ENCODE results near the gene TBC1D16.

The TBC1D16 gene

DNA sequence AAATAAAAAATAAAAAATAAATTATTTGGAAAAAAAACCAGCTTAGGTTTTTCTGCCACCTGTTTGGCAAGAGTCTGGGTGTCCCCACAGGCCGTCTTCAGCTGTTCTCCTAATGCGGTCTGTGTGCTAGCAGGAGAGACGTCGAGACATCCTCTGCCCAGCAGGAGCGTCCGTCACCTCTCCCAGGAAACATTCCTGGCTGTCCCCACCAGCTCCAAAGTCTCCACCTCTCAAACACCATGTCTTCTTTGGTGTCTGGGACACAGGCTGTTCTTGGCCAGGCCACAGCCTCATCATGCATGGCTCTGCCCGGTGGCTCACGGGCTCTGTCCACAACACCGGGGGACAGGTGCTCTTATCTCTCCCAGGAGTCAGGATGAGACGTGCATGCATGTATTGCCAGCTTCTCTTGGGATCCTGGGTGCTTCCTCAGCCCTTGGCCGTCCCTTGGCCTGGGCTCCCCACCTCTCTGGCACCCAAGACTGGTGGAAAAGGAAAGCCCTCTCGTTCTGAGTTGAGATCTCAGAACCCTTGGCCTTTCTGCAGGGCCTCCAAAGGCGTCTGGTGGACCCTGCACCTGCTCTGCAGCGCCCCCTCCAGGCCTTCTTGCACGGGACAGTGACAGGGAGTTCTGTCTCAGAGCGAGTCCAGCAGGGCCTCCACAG, 111.6 kb downstream of the TBC1D16 start:
- peak; percentile 74 for DNase-seq

DNA sequence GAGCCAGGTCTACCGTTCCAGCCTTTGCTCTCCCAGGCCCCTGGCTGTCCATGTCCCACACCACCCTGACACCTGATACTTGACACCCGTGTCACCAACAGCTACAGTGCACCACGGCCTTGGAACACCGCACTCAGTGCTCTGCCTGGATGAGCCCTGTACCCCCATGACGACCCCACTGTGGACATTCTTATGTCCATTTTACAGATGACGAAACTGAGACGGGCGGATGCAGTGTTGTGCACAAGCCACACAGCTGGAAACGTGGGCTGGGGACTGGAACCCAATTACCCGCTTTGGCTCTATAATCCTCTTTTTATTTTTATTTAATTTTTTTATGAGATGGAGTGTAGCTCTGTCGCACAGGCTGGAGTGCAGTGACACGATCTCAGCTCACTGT, 112.9 kb downstream of the TBC1D16 start:
- DNase-seq, result no peak

DNA sequence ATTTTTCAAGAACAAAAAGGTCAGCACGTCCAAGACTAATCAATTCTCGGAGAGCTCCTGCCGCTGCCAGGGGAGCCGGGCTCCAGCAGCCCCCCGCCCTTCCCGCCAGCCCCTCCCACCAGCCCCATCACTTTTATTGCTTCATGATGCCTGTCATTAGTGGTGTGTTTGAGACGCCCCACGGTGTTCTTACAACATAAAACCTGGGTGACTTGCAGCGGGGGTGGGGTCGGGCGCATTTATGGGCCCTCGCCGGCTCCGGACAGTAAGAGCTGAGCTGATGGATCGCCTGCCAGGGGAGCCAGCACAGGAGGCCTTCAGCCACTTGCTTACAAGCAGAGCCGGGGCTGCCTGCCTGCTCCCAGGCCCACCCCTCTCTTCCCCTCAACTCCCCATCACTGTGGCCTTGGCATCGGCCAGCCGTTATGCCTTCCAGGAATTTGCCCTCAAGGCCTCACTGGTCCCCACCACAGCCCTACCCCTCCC, 113.5 kb downstream of the TBC1D16 start:
- DNase-seq, result no peak

DNA sequence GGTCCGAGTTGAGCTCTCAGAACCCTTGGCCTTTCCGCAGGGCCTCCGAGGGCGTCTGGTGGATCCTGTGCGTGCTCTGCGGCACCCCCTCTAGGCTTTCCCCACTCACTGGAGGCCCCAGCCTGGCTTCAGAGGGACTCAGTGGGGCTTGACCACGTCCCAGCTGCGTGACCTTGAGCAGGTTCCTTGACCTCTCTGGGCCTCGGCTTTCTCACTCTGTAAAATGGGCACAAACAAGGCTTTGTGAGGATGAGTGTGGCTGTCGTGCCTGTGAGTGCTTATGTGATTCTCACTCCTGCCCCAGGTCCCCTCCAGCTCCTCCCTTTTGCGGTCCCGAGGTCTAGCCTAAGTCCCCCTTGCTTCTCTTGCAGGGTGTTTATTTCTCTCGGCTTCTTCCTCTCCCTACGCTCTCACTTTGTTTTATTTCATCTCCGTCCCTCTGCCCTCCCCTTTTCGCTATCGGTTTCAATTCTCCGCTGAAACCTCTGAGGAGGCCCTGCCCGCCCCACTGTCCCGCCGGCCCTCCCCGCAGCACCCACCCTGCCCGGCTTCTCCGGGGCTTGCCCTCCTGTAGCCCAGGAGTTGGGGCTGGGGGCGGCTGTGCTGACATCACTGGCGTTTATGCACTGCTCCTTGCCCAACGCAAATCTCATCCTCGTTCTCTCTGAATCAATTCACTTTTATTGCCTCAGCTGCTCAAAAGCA, 114.1 kb downstream of the TBC1D16 start:
- no peak for DNase-seq

DNA sequence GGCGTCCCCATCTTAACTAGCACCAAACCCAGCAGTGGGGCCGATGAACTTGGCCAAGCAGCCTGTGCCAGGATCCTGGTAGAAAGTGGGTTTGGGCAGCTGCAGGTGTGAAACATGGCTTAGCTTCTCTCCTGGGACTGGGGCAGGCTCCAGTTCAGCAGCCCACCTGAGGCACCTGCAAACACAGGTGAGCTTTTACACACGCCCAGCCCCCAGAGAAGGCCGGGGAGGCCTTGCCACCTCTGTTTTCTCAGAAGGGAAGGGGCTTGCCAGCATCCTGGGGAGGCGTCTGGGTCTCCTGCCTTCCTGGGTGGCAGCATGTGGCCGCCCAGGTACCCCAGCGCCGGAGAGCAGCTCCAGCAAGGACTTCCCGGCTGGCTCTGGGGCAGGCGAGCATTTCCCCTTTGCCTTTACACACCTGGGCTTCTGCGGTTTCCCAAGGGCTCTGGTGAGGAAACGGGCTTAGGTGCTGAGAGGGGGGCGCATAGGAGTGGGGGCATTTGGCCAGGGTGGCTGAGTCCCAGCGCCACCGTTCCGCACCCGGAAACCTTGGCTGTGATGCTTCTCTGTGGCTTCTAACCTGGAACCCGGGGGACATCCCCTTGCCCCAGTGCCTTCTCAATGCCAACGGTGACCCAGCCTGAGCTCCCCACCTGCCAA, 114.8 kb downstream of the TBC1D16 start:
- no peak for DNase-seq

DNA sequence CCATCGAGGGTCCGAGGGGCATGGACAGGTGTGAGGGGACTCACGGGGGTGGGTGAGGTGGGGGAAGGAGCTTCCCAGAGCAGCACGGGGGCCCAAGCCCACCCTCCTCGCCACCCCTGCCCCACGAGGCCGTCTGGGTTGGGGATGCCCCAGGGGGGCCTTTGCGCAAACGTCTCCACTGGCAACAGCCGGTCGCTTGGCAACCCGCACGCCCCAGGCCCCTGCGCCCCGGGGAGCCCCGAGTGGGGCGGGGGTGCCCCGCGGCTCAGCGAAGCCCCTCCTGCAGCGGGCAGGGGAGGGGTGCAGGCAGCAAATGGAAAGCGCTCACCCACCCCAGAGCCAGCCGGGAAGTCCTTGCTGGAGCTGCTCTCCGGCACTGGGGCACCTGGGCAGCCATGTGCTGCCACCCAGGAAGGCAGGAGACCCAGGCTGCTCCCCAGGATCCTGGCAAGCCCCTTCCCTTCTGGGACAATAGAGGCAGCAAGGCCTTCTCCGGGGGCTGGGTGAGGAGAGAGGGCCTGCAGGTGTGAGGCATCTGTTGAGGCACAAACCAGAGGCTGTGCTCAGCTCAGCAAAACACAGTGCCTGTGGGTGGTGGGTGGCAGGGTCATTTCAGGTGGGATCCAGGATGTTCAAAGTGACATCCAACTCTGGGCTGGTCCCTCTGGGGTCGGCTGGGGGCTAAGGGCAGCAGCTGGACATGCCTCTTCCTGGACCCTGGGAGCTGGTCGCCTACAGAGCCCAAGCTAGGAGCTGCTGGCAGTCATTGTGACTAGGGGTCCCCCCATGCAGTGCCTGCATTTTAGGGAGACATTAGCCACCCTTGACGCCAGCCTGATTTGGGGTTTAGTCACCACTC, 115.6 kb downstream of the TBC1D16 start:
- no peak for DNase-seq

DNA sequence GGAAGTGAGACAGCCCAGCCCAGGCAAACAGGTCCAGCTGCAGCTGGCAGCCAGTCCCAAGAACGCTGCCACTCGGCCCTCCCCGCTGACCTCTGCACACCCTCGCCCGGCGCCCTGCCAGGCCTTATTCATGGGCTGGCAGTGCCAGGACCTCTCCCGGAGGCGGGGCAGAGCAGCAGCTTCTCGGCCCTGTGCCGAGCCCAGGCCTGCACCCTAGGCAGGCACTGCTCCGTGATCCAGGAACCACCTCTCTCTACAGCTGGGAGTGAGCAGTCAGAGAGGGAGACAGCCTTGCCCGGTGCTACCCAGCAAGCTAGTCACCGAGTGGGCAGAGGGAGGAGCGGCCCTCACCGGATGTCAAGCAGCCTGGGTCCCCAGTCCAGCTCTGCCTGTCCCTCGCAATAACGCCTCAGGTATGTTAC, 116.5 kb downstream of the TBC1D16 start:
- DNase-seq, result no peak

DNA sequence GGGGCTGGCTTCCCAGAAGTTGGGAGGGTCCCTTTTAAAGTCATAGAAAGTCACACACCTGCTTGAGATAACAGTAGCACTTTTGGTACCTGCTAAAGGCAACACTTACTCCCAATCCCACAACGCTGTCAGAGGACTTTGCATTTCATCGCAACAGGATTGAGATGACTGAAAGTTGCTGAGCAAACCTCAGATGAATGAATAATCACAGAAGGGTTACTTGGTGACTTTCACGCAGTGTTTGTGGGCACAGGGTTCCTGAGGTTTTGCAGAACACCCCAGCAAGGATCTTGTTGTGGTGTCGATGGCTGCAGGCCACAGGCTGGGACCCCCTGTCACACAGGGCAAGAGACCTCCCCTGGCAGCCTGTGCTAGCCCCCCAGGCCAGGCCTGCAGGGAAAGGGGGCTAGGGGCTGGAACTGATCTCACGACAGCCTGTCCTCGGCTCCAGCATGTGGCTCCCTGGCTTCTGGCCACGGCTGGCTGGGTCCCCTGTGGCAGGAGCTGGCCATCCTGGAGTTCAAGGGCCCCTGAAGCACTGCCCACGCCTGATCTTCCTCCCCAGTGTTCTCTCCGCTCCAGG, 117.0 kb downstream of the TBC1D16 start:
- DNase-seq, result no peak

DNA sequence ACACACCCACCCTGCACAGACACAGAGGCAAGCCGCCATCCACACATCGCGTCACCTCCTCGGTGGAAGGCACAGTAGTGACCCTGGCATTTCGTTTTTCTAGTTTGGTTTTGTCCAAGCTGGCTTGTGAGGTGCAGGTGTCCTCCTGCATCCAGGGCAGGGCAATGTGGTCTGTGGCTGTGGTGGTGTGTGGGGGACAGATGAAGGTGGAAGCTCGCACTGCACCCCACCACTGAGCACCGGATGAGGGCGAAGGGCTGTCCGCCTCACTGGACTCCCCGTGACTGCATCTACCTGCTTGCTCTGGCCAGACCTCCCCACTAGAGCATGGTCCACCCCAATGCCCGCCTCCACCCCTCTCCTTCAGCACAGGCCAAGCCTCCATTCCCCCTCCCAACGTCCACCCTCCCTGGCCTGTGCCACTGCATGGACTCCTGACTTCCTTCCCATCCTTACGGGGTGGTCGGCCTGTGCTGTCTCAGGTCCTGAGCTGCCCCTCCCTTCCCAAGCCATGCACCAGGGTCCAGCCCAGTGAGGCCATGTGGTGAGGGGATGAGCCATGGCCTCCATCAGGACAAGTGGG, 117.7 kb downstream of the TBC1D16 start:
- DNase-seq, result no peak

DNA sequence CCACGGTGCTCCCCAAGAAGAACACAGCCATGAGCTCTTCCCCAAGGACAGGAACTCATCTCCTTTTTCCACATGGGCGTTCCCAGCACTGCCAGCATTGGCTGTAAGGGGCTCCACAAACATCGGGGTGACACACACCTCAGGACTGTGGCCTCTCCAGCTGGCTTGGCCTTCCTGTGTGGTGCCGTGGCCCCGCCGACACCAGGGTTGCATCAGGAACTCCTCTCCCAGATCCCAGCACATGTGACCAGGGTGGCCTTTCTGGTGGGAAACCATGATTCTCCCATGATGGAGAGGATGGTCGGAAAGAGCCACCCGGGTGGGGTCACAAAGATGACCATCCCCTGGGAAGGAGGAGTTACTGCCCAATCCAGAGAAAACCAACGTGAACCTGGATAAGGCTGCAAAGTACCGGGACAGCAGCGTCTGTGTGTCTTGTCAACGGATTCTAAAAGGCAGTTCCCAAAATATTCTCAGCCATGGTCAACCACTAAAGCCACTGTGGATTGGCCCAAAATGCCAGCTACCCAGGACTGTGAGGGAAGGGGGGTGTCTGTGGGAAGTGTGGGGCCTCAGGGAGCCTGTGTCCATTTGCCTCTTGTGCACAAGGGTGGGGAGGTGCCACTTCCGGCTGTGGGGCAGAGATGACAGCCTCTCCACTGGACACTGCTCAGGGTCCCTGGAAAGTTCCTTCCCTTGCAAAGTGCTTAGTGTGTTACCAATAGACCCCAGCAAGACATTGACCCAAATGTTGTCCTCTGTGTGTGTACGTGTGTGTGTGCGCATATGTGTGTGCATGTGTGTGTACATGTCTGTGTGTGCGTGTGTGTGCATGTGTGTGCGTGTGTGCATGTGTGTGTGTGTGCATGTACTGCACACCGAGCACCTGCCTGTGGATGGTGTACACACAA, 118.4 kb downstream of the TBC1D16 start:
- DNase-seq, result no peak

DNA sequence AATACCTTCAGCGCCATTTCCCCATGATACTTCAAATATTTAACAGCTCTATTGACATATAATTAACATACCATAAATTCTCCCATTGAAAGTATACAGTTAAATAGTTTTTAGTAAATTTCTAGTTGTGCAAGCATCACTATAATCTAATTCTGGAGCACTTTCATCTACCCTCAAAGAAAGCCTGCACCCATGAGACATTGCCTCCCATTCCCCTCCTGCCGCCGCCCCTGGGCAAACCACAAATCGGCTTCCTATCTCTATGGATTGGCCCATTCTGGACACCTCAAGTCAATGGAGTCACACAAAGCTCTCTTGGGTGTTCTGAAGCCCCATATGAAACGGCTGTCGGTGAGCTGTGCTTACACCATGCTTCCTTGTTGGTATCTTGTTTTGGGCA, 119.2 kb downstream of the TBC1D16 start:
- no peak for DNase-seq

DNA sequence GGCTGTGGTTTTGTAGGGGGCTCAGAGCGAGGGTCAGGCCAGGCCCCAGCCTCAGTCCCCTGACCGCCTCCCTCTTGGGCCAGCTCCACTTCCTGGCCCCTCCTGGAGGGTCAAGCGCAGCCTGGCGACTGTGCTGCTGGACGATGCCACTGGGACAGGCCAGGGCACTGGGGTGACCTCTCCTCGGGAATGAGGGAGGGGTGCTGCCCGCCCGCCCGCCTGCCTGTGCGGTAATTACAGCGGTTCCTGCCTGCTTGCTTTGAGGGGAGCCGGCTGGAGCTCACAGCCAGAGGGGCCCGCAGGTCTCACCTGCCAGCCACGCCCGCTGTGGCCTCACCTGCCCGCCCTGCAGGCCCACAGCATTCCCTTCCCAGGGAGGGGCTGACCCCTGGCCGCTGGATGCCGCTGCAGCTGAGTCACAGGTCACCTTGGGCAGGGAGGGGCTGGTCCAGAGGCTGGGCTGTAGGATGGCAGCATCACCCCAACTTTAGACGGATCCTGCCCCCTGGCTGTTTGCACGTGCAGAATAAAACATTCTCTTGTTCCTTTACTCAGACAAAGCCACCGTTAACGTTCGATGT, 119.7 kb downstream of the TBC1D16 start:
- DNase-seq, result no peak

DNA sequence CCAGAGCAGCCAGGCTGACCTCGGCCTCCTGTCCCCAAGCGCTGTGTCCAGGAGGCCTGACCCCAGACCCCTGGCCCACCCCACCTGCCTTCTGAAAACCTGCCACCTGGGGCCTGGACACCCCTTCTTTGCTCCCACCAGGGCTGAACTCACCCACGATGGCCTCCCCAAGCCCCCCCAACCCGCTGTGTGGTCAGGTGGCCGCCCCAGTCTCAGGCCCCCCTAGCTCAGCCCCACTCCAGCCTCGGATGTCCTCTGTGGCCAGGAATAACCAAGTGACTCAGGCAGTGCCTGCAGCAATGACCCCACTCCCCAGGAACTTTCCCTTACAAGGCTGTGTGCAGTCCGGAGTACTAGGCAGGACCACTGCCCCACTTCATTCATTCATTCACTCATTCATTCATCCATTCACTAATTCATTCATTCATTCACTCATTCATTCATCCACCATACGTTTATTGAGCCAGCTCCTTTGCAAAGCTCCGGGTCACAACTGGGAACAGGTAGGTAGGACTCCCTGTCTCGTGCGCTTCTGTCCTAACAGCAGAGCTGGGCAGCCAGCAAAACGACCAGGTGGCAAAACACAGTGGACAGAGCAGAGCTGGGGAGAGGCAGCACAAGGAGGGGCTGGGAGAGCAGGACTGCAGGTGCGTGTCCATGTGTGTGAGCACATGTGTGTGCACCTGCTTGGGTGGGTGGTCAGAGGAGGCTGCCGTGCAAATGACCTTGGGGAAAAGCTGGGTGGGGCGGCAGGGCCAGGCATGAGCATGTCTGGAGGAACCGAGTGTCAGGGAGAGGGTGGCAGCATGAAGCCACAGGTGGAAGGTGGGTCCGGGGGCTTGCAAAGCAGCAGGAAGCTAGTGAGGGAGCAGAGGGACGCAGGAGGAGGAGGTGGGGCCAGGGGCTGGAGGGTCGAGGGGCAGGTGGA, 120.6 kb downstream of the TBC1D16 start:
- no peak for DNase-seq

DNA sequence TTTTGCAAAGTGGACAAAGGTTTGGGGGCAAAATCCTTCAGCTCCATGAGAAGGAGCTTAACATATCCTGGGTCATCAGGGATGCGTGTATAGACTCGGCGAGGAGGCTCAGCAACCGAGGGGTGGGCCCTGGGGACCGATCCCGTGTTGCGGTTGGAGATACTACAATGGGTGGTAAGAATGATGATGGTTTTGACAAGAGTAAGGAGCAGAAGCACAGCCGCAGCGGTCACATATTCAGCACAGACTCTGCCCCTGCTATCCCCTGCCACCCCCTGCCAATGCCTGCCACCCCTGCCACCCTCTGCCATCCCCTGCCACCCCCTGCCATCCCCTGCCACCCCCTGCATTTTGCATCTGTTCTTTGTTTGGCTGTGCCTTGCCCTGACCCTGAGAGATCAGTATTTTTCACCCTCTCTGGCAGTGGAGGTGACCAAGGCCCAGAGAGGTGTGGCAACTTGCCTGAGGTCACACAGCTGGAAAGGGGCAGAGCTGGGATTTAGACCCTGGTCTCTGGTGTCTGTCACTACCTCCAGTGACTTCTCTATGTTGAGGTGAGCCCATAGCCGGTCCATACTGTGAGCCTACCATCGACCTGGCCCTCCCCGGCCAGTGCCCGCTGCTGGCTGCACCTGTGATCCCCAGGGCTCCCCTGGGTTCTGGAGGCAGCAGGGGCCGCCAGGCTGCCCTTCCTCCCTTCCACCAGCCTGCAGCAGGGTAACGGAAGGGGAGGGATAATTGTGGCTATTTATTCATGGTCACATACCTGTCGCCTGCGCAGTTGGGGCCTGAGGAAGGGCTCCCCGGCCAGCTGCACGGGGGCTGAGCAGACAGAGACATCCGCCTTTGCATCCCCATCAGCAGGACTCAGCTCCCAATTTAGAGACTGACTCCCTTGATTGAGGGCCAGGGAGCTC, 121.5 kb downstream of the TBC1D16 start:
- no peak for DNase-seq

DNA sequence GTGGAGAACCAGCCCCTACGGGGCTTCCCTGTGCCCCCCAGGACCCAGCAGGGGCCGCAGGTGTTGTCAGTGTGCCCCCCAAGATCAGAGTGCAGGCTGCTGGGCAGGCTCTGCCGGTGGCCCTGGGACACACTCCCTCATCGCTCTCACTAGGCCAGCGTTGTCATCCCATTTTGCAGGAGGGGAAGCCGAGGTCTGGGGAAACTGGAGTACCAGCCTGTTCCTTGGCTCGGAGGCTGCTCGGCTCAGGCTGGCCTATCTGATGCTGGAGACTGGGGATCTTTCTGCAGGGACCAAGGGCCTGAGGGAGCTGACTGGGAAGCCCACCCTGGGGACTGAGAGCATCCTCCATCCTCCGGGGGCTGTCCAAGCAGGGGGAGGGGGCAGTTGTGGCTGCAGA, 122.2 kb downstream of the TBC1D16 start:
- DNase-seq, result no peak

DNA sequence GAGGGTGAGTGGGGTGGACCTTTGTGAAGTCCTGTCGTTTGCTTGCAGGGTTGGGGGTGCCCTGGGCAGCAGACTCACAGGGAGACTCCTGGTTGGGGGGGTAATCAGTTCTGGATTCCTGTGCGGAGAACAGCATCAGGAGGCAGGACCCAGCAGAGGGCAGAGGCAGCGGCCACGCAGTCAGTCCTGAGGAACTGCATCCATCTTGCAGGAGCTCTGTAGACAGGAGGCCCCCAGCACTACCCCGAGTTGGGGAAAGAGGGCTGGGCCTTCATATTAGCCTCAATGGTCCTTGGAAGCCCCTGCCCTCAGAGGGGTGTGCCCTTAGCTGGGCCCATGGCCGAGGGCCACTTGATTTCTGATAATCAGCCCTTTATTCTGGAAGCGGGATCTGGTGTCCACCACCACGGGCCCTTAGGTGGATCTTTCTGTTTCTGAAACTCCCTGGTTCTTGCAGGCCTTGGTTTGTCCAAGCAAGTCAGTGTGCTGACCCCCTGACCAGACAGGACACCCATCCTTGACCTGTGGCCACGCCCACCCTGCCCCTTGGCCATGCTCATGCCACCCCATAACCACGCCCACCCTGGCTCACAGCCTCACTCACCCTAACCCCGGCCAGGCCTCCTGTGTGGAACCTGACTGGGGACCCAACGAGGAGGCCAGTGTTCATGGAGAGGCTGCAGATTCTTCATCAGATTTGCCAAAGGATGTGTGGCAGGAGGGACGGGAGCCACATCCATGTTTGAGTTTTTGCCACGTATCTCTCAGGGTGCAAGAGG, 122.9 kb downstream of the TBC1D16 start:
- no peak for DNase-seq

Measured in activated T-cell treated with anti-CD3 and anti-CD28 coated beads, Interleukin-2, amount 50 U/mL, for 48 hours (primary cell).